Keratinocyte (primary cell): ENCODE measurements around the gene HORMAD2. TPM values are rescaled to one million over a fixed set of nuclear protein-coding genes. Genes with fewer than 3 reads are reported as not detected.

Source experiments
- DNase-seq: peaks from one replicate; pipeline ENCODE4 v3.0.0-alpha.2; 2011; ENCODE audit warnings: low read depth, missing footprints, low spot score
- FAIRE-seq: peaks from 2 replicates; lab custom pipeline; 2011; peaks lifted over from hg19 to GRCh38; lab: Jason Lieb, UNC
- H2AFZ ChIP-seq: 2 replicates; pipeline ENCODE4 v1.6.0; 2012; ENCODE audit warnings: low read length, control low read depth, inconsistent platforms; ENCODE audit not compliant: control insufficient read depth
- H3K27ac ChIP-seq: 2 replicates; pipeline ENCODE4 v1.5.1; 2011; ENCODE audit warnings: low read length; ENCODE audit not compliant: control insufficient read depth, insufficient read depth
- H3K27me3 ChIP-seq: 3 replicates; pipeline ENCODE4 v1.6.0; 2011; ENCODE audit warnings: low read length; ENCODE audit not compliant: control insufficient read depth, insufficient read depth; ENCODE audit errors: extremely low read depth
- H3K36me3 ChIP-seq, 2 experiments: 2 replicates in 1 of 2; 3 replicates in 1 of 2; pipeline ENCODE4 v1.5.1; 2011; ENCODE audit warnings: low read length in 2 of 2, mild to moderate bottlenecking in 1 of 2; ENCODE audit not compliant: control insufficient read depth in 2 of 2, insufficient read depth in 2 of 2; ENCODE audit errors: extremely low read depth in 1 of 2
- H3K4me1 ChIP-seq: 3 replicates; pipeline ENCODE4 v1.5.1; 2011; ENCODE audit warnings: low read length; ENCODE audit not compliant: control insufficient read depth, insufficient read depth; ENCODE audit errors: extremely low read depth
- H3K4me2 ChIP-seq: 3 replicates; pipeline ENCODE4 v1.6.0; 2011; ENCODE audit warnings: low read depth, low read length; ENCODE audit not compliant: control insufficient read depth, insufficient read depth; ENCODE audit errors: extremely low read depth
- H3K4me3 ChIP-seq, 3 experiments: fragments of 200-600 bp in 1 of 3; sonication (generic) in 1 of 3; 2 replicates in 2 of 3; 3 replicates in 1 of 3; pipeline ENCODE4 v1.5.1; 2011 to 2016; ENCODE audit warnings: low read length in 3 of 3, mild to moderate bottlenecking in 3 of 3, control low read depth in 2 of 3, inconsistent platforms in 1 of 3, low read depth in 1 of 3, mixed read lengths in 1 of 3, mixed run types in 1 of 3, moderate library complexity in 1 of 3; ENCODE audit not compliant: control insufficient read depth in 2 of 3, insufficient read depth in 2 of 3; ENCODE audit errors: extremely low read depth in 1 of 3
- H3K79me2 ChIP-seq: 2 replicates; pipeline ENCODE4 v1.6.0; 2012; ENCODE audit warnings: low read length; ENCODE audit not compliant: control insufficient read depth, insufficient read depth
- H3K9ac ChIP-seq: 3 replicates; pipeline ENCODE4 v1.6.0; 2011; ENCODE audit warnings: low read length; ENCODE audit not compliant: control insufficient read depth, insufficient read depth; ENCODE audit errors: extremely low read depth
- H3K9me1 ChIP-seq: 3 replicates; pipeline ENCODE4 v1.6.0; 2011; ENCODE audit warnings: low read length; ENCODE audit not compliant: control insufficient read depth, insufficient read depth; ENCODE audit errors: extremely low read depth
- H3K9me3 ChIP-seq: 2 replicates; pipeline ENCODE4 v1.5.1; 2012; ENCODE audit warnings: low read depth, low read length; ENCODE audit not compliant: control insufficient read depth
- H4K20me1 ChIP-seq: 3 replicates; pipeline ENCODE4 v1.6.0; 2011; ENCODE audit warnings: low read length; ENCODE audit not compliant: control insufficient read depth, insufficient read depth; ENCODE audit errors: extremely low read depth
- EZH2 ChIP-seq: IDR thresholded peaks from one replicate; pipeline ENCODE4 v1.6.1; 2012; ENCODE audit warnings: inconsistent platforms, mild to moderate bottlenecking, low read length, moderate library complexity
- dilution Hi-C: fragments of 300-500 bp; cut with MboI; formaldehyde crosslinking; loops from one replicate; pipeline ENCODE4 v1.7.0; 2020; ENCODE audit warnings: low sequenced_read_pairs; ENCODE audit not compliant: extremely low pct_ligation_motif_present
- polyA plus RNA-seq, 5 experiments: library from polyadenylated mRNA; depleted of rRNA in 3 of 5; stranded (reverse) in 3 of 5; stranded (forward) in 1 of 5; unstranded in 1 of 5; fragments of >200 nt; gene quantifications; 1 replicate in 1 of 5; 2 replicates in 3 of 5; 3 replicates in 1 of 5; pipeline versions ENCODE4 v1.2.1 to v1.2.3, GENCODE V29; 2011 to 2012; ENCODE audit warnings: missing spikeins in 2 of 5, low read depth in 1 of 5, low replicate concordance in 1 of 5
- TF ChIP-seq, protein P1 (sequence below), 3 experiments: IDR thresholded peaks in 1 of 3; conservative IDR thresholded peaks in 1 of 3; optimal IDR thresholded peaks in 1 of 3; 2 replicates in 2 of 3; 3 replicates in 1 of 3; pipeline versions ENCODE3 to v1.5.1; 2011; ENCODE audit warnings: low read length in 3 of 3, mild to moderate bottlenecking in 3 of 3, moderate library complexity in 2 of 3, control low read depth in 1 of 3, inconsistent platforms in 1 of 3; ENCODE audit not compliant: insufficient read depth in 2 of 3; ENCODE audit errors: extremely low read depth in 1 of 3

Gene HORMAD2
- polyA plus RNA-seq, 1 donor (not counting 4 experiments of a cell fraction or from before 2014, with no cell fraction given) = not detected

DNA sequence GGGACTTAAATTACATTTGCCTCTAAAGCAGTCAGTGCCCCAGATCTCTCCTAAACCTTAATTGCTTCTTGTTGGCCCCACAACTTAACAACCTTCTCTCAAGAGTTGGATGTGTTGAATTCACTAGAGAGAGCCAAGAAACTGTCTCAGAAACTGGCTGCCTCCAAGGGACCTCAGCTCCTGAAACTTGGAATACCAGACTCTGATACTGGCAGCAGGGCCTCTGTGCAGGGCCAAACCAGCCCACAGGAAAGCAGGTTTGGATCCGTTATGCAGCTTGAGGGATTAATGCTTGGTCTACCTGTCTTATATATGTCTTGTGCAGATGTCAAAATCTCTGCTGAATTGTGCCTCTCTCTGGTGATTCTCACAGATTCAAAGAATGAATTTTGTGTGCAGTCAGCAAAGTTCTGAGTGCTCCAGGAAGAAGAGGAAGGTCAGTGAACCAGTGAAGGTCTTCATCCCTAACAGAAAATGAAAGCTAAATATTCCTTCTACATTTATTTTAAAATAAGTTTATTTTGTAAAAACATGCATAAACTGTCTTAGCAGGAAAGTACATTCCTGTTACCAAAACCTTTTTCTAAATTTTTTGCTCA lies 95.5 kb downstream of the HORMAD2 start:
- Histone ChIP-seq H2AFZ (peak overlapping the region; percentile 39), H3K9me3 (no peaks in the 10 kb centered on the region), H3K9me1 (no peaks in the 10 kb centered on the region), H4K20me1 (no peaks in the 10 kb centered on the region), H3K4me2 (peak overlapping the region; percentile 52), H3K27ac (no peak overlapping the region), H3K27me3 (no peaks in the 10 kb centered on the region), H3K79me2 (no peaks in the 10 kb centered on the region), H3K9ac (no peak overlapping the region), H3K4me3 (no peak overlapping the region), H3K36me3 (no peaks in the 10 kb centered on the region), H3K4me1 (peaks cover 13% of the 10 kb centered on the region)
- dilution Hi-C loops = no loop called here
- TF ChIP-seq, protein P1, sequence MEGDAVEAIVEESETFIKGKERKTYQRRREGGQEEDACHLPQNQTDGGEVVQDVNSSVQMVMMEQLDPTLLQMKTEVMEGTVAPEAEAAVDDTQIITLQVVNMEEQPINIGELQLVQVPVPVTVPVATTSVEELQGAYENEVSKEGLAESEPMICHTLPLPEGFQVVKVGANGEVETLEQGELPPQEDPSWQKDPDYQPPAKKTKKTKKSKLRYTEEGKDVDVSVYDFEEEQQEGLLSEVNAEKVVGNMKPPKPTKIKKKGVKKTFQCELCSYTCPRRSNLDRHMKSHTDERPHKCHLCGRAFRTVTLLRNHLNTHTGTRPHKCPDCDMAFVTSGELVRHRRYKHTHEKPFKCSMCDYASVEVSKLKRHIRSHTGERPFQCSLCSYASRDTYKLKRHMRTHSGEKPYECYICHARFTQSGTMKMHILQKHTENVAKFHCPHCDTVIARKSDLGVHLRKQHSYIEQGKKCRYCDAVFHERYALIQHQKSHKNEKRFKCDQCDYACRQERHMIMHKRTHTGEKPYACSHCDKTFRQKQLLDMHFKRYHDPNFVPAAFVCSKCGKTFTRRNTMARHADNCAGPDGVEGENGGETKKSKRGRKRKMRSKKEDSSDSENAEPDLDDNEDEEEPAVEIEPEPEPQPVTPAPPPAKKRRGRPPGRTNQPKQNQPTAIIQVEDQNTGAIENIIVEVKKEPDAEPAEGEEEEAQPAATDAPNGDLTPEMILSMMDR (optimal IDR thresholded peaks at IDR 0.05 in 1 of 3, IDR thresholded peaks at IDR 0.05 in 1 of 3, conservative IDR thresholded peaks at IDR 0.05 in 1 of 3; ENCODE audit: extremely low read depth in 1 of 3, insufficient read depth in 2 of 3, low read length in 3 of 3) = no peak
- FAIRE-seq = peak; percentile 51
- DNase-seq = no peak

DNA sequence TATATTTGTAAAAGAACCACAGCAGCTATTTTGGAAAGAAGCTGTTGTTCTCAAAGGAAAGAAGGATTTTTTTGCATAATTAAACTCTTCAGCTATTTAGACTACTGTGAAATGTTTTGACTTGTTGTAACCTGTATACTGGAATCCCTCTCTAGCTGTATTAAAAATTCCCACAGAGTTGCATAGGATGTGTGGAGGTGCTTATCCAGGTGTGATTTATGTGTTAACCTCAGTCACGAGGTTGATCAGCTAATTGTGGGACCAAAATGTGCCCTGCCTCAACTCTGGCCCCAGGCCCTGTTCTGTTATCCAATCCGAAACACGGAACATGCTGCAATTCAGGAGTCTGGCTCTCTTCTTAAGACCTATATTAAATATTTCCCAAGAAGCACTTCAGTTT lies 96.2 kb downstream of the HORMAD2 start:
- H3K36me3 ChIP-seq = no peaks in the 10 kb centered on the region
- peaks cover 13% of the 10 kb centered on the region for H3K4me1 ChIP-seq
- no peaks in the 10 kb centered on the region for H3K9me3 ChIP-seq
- TF ChIP-seq, protein P1 (optimal IDR thresholded peaks at IDR 0.05 in 1 of 3, IDR thresholded peaks at IDR 0.05 in 1 of 3, conservative IDR thresholded peaks at IDR 0.05 in 1 of 3; ENCODE audit: extremely low read depth in 1 of 3, insufficient read depth in 2 of 3, low read length in 3 of 3) = no peak
- TF ChIP-seq EZH2 = no peak
- H3K27me3 ChIP-seq = no peaks in the 10 kb centered on the region
- DNase-seq (peak; percentile 13), FAIRE-seq (peak; percentile 75)
- H4K20me1 ChIP-seq = no peaks in the 10 kb centered on the region
- no peaks in the 10 kb centered on the region for H3K9me1 ChIP-seq
- no peak overlapping the region for H2AFZ ChIP-seq
- dilution Hi-C loops = no loop called here
- H3K79me2 ChIP-seq = no peaks in the 10 kb centered on the region
- no peak overlapping the region for H3K9ac ChIP-seq
- no peak overlapping the region for H3K27ac ChIP-seq
- peak overlapping the region; percentile 52 for H3K4me2 ChIP-seq
- H3K4me3 ChIP-seq = no peak overlapping the region
